LoVo (cell line): ENCODE measurements around the gene ENOX1.
A peak's percentile ranks its signal among the peaks of the same experiment; 100 is the strongest.

Experiments used
- DNase-seq: peaks from one replicate; pipeline ENCODE4 v3.0.0-alpha.2; 2016; ENCODE audit warnings: low spot score

ENOX1 gene

DNA sequence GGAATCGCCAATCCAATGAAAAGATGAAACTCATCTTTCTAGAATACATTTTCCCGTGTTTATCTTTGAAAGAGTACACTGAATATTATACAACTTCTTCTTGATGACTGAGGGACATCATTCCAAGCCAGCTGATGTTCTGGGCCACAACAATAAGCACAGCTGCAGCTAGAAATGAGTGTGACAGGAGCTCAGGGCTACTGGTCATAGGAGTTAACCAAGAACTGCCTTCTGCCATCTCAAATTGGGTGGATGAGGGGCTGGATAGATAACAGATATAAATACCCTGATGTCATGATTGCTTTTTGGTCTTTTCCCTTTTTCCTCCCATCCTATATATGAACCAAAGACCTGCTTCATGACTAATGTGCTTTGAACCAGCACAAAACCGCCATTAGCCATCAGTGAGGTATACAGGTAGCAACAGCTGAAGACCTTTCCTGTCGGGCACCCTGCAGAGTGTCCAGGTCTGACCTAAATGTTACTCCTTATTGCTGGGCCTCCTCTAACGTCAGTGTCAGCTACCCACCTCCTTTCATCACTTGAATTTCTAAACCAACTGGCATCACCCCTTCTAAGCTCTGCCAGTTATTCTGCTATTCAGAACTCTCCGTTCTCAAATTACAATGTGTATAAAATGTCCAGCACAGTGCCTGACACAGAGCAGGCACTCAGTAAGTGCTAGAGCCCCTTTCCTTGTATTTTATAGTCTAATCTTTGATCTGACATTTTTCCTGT, 178.2 kb downstream of the ENOX1 start:
- DNase-seq = no peak

DNA sequence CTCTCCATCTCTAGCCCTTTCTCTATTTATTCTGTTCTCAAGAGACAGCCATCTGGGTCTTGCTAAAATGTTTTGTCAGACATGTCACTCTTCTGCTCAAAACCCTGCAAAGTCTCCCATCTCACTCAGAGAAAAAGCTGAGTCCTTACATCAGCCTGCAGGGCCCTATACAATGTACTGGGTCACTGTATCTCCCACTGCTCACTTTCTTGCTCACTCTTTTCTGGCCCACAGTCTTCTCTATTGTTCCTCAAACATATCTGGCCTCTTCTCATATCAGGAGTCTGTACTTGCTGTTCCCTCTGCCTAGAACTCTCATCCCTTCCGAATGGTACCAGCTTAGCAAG, 189.2 kb downstream of the ENOX1 start:
- no peak for DNase-seq

DNA sequence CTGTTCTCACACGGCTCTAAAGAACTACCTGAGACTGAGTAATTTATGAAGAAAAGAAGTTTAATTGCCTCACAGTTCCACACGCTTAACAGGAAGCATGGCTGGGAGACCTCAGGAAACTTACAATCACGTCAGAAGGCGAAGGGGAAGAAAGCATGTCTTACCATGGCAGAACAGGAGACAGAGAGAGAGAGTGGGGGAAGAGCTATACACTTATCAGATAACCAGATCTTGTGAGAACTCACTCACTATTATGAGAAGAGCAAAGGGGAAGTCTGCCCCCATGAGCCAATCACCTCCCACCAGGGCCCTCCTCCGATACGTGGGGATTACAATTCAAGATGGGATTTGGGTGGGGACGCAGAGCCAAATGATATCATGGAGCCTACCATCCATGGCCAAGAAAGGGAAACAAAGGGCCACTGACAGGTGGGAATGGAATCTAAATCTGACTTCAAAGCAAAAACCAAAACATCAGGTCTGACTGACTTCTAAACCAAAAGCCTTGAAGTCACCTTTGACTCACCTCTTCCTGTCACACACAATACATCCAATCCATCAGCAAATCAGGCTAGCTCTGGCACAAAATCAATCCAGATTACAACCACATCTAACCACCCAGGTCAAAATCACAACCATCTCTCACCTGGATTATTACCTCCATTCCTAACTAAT, 189.7 kb downstream of the ENOX1 start:
- DNase-seq = no peak

- no peak for DNase-seq
These were observed 190.8 kb downstream of the ENOX1 start for GRCh38 chr13:43596006-43596405.

DNA sequence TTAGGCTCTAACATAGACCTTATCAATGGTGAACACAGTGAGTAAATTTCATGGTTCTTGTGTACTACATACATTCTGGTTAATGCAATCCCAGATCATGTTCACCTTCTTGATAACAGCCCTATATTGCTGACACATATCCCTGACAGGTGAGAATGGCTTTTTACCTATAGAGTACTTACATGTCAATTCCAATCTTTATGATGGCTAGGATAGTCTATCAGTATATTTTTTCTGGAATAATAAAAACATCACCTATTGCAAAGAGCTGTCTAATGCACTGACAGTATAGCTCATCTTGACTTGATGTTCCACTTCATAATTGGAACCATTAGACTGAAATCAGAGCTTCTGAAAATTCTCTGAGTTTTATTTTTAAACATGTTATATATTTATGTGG, 199.4 kb downstream of the ENOX1 start:
- DNase-seq = no peak

GRCh38 chr13:43584751-43585150, 202.0 kb downstream of the ENOX1 start:
- DNase-seq = no peak

- no peak for DNase-seq
These were observed 203.5 kb downstream of the ENOX1 start for GRCh38 chr13:43583321-43583720.

DNA sequence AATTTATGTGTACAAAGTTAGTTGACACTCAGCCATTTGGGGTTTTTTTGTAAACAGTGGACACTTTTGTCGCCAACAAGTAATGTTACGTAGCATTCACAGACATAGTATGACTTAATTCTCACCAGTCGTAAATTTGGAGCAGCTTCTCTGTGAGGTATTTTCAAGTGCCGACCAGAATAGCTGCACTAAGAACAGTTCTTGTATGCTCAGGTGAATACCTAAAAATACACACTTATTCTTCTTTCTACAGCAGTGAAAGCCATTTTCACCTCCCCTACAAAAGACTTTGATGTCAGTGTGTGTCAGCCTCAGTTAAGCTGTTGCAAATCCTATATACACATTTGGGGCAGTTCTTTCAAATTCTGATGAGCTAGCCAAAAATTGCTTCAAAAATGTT, 206.5 kb downstream of the ENOX1 start:
- DNase-seq = no peak

GRCh38 chr13:43579321-43579720, 207.5 kb downstream of the ENOX1 start:
- no peak for DNase-seq

- no peak for DNase-seq
These were observed 212.2 kb downstream of the ENOX1 start for GRCh38 chr13:43574605-43575004.

DNA sequence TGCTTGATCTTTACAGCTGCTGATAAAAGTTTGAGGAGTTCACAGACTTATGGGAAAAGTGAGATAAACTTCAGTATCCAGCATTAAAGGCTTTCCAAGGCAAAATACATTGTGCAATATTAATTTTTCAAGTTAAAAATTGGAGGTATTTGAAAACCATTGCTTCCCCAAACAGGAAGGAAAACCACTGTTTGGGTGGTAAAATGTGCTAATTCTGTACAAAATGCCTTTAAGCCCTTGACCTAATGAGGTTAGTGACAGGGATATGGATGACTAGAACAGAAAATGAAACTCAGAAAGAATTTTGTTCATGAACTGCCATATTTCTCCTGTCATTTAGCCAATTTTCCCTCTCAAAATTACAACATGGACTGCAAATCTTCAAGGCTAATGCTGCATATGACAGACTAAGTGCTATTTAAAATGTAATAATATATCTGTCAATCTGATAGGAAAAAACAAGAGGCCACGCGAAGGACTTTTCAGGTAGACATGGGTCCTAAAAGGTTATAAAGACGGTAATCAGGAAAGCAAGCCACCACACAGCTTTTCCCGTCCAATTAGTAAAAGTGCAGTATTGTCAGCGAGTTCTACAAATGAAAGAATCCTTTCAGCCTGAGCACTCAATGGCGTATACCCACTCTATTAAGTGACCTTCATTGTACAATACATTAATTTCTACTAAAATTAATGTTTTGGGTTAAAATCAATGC, 212.8 kb downstream of the ENOX1 start:
- DNase-seq = no peak

DNA sequence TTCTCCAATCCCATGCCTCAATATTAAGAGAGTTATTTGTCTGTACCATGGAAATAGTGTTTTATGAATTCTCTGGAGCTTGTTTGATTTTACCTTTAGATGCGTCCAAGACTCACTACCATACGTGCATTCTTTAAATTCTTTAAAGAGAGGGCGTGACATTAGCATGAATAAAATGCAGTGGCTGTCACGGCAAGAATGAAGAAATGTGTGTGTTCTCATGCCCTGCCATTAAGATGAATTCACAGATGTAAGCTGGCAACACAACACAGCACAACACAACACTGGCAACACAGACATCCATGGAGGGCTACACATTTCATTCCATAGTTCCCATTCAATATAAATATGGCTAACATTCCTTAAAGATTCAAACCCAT, 213.4 kb downstream of the ENOX1 start:
- no peak for DNase-seq

GRCh38 chr13:43572656-43573360, 214.0 kb downstream of the ENOX1 start:
- peak; percentile 18 for DNase-seq

- DNase-seq = no peak
These were observed 217.1 kb downstream of the ENOX1 start for GRCh38 chr13:43569658-43570057.

GRCh38 chr13:43567608-43568007, 219.2 kb downstream of the ENOX1 start:
- no peak for DNase-seq

GRCh38 chr13:43564952-43565351, 221.8 kb downstream of the ENOX1 start:
- DNase-seq = no peak

GRCh38 chr13:43561081-43561480, 225.7 kb downstream of the ENOX1 start:
- DNase-seq = no peak

DNA sequence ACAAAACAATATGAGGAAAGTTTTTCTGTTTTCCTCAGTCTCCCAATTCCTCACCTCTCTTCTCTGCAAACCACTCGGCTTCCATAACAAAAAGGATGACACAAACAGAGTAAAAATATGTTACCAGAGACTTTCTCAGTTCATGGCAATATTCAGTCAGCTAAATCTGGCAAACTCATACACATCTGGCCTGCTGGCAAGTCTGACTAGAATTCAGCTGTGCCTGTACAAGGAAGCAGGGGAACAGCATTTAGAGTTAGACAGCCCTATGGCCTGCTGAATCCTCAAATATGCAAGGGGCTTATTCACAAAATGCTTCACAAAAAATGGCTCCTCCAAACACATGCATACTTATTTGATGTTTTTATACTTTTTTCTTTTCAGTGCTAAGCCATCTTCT, 227.8 kb downstream of the ENOX1 start:
- no peak for DNase-seq

- DNase-seq = no peak
These were observed 228.4 kb downstream of the ENOX1 start for GRCh38 chr13:43558326-43558725.

GRCh38 chr13:43555667-43556066, 231.1 kb downstream of the ENOX1 start:
- no peak for DNase-seq

- DNase-seq = no peak
These were observed 234.8 kb downstream of the ENOX1 start for GRCh38 chr13:43551897-43552456.

DNA sequence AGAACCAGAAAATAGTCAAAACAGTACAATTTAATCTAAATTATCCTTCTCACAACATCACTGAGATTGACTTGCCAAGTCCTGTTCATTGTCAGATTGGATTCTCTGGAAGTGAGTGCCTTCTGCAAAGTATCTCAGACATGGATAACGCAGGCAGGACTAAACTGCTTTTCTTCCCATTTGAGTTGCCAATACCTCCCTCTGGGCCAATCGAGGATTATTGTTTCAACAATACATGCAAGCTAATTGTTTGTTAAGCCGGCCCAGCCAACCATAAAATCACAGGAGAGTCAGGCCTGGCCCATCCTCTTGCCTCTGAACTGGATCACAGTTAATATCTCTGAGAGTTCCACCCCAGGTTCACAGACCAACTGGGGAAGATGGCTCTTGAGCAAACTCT, 240.0 kb downstream of the ENOX1 start:
- no peak for DNase-seq
